GM19043 (cell line): ENCODE results near the gene RING1.

ENCODE experiments used
- ATAC-seq: cut with Tn5 transposase; IDR thresholded peaks from one replicate; pipeline ENCODE4 v1.9.1; 2021; ENCODE audit warnings: low read depth; ENCODE audit not compliant: unreplicated experiment

The RING1 gene

GRCh38 chr6:33171880-33172687 lies 36.2 kb upstream of the RING1 start:
- ATAC-seq = no peak

DNA sequence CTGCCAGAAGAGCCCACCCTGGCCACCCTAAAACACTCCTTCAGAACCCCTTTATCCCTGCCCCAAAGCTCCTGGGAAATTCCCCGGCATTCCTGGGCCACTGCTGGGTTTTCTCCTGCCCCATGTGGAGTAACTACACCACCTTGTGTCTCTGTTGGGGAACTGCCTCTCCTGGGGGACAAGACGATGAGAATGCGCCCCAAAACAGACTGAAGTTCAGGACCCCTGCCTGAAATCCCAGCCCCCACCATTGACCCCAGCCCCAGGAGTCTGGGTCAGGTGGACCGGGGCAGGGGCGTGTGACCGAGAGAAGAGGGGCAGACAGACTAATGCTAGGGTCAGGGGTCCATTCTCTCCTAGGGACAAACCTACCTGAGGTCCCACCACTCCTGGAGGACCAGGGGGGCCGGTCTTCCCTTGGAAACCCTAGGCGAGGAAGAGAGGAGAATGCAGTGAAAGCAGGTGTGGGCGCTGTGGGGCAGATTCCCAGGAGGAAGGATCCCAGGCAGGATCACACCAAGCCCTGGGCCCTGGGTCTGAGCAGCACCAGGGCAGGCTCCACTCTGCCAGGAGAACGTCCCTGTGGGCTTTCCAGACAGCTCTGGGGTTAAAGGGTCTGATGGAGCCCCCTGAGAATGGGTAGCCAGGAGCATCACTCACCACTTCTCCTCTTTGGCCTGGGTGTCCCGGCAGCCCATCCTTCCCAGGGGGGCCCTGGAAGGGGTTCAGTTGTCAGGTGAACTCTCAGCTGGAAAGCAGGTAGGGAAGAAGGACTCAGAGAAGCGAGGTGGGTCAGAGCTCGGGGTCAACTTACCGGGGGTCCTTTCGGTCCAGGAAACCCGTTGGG lies 35.4 kb upstream of the RING1 start:
- no peak for ATAC-seq

DNA sequence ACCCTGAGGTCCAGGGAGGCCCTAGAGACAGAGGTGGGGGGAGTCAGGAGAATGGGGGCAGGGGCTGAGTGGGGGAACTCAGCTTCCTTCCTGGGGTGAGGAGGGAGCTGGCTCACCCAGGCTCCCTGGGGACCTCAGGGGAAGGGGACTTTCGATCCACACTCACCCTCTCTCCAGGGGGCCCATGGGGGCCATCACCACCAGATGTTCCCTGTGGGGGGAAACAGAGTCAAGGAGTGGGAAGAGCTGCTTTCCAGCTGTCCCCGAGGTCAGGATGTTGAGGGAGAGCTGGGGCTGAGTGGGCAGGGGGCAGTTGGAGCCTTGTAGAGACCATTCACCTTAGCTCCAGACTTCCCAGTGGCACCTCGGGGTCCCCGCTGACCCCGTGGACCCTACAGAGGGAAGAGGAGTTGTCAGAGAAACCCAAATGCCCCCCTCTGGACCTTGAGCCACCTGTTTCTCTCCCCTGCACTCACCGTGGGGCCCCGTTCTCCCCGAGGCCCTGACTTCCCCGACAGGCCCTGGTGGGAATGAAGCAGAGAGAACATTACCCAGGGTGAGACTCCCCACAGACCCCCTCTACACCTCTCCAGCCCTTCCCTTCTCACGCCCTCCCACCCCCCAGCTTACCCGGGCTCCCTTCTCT lies 34.6 kb upstream of the RING1 start:
- ATAC-seq = no peak

GRCh38 chr6:33174784-33175183 lies 33.5 kb upstream of the RING1 start:
- ATAC-seq = no peak

- ATAC-seq = no peak
Measured at GRCh38 chr6:33175436-33176069, 32.7 kb upstream of the RING1 start.

DNA sequence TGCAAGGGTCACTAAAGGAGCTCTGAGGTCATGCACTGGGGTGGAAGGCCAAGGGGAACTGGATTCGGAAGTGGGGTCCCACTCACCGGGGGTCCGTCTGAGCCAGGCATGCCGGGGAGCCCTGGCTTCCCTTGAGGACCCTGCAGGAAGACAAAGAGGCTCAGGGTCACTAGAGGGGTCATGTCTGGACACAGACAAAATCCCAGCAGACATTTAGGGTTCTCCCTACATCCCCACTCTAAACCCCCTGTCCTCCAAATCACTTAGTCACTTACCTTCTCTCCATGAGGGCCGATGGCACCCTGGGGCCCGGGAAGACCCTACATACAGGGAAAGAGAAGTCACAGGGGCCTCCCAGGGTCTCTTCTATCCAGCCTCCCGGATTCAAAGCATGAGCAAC lies 31.4 kb upstream of the RING1 start:
- ATAC-seq = no peak

DNA sequence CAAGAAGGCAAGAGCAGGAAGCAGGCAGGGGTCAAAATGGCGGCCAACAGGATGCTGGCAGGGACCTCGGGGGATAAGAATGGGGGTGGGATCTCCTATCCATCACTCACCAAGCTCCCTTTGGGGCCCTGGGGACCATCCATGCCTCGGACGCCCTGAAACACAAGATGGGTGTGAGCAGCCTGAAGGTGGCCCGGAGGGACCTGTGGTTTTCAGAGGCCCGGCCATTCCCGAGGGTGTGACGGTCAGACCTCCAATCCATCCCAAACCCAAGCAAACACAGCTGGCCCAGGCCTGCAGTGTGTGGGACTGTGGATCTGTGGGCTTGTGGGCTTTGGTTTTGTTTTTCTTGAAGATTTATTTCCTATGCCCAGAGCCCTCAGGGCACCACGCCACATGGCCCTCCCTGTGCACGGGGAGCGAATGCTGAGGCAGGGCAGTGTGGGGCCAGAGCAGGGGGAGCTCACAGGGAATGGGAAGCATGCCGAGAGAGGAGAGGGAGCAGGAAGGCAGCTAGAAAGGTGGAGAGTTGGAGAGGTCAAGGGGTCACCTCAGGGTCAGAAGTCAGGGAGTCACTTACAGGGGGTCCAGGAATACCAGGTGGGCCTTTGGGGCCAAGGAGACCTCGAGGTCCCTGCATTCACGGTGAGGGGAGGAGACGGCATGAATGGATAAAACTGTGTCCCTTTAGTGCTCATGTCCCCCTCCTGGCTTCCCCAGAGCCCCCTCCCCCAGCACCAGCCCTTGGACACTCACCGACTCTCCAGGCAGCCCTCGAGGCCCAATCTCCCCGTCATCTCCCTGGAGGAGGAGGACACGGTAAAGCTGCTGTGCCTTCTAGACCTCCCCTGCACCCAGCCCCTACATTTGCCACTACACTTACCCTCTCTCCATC lies 30.5 kb upstream of the RING1 start:
- no peak for ATAC-seq

DNA sequence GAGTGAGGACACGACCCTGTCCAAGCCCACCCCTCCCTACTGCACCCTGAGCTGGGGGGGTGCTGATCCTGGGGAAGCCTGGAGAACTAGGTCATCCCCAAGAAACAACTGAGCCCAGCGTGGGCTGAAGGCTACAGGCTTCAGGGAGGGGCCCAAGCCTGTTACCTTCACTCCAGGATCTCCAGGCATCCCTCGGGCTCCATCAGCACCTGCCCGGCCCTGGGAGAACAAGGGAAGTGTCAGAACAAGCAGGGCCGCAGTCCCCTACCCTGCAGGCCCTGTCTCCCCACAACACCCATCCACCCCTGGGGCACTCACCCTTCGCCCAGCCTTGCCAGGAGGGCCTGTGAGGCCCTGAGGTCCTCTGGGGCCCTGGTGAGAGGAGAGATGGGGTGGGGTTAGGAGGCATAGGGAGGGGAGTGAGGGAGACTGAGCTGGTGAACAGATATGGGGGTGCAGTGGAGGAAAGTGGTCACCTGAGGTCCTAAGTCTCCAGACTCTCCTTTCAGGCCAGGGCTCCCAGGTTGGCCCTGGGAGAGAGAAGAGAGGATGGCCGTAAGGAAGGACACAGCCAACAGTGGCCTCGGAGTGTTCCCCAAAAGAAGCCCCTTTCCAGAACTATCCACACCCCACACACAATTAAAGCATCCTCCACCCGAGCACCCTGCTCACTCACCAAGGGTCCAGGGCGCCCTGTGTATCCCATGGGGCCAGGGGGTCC lies 29.4 kb upstream of the RING1 start:
- no peak for ATAC-seq

GRCh38 chr6:33181141-33181540 lies 27.2 kb upstream of the RING1 start:
- ATAC-seq = no peak

- no peak for ATAC-seq
Measured at GRCh38 chr6:33183071-33183683, 25.1 kb upstream of the RING1 start.

DNA sequence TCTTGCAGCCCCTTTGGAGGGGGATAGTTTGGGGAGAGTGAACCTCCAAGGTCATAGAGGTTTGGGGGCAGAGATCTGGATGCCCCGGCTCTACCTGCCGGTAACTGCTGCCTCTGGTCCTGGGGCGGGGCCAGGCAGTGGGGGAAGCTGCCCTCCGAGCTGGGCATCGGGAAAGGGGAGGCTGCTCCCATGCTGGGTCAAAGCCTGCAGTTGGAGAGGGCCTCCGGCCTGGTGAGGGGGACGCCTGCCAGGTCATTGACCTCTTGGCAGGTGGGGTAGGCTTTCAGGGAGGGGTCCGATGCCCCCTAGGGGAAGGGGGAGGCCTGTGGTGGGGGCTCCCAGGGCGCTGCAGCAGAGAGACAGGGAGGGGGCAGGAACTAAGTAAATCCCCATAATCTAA lies 23.1 kb upstream of the RING1 start:
- no peak for ATAC-seq

- no peak for ATAC-seq
Measured at GRCh38 chr6:33185654-33186187, 22.6 kb upstream of the RING1 start.

DNA sequence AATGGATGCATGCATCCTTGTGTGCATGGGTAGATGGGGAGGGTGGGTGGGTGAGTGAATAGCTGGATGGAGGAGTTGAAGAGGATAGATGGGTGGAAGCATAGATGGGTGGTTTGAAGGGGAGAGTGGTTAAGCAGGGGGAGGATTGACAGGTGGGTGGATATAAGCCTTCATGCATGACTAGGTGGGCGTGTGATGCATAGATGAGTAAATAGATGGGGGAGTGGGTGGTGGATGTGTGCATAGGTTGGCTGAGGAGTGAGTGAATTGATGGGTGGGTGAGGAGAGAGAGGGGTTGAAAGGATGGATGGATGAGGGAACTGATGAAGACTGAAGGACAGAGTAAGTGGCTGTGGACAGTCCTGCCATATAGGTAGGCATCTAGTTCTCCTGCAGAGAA lies 20.5 kb upstream of the RING1 start:
- ATAC-seq = no peak

DNA sequence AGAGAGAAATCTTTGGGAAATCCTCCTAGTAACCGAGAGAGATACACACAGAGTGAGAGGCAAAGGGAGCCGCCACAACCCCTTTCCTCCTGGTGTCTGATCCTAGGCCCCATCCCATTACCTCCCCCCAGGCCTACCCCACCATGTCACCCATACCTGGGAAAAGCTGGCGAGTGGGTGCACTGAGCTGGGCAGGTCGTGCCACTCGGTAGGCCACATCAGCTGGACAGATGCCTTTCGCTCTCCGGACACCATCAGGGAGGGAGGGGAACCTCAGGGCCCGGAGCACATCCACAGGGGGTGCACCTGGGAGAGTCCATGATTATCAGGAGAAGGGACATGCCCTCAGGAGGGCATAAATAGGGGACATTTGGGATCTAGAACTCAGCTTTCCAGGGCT lies 19.1 kb upstream of the RING1 start:
- ATAC-seq = no peak

DNA sequence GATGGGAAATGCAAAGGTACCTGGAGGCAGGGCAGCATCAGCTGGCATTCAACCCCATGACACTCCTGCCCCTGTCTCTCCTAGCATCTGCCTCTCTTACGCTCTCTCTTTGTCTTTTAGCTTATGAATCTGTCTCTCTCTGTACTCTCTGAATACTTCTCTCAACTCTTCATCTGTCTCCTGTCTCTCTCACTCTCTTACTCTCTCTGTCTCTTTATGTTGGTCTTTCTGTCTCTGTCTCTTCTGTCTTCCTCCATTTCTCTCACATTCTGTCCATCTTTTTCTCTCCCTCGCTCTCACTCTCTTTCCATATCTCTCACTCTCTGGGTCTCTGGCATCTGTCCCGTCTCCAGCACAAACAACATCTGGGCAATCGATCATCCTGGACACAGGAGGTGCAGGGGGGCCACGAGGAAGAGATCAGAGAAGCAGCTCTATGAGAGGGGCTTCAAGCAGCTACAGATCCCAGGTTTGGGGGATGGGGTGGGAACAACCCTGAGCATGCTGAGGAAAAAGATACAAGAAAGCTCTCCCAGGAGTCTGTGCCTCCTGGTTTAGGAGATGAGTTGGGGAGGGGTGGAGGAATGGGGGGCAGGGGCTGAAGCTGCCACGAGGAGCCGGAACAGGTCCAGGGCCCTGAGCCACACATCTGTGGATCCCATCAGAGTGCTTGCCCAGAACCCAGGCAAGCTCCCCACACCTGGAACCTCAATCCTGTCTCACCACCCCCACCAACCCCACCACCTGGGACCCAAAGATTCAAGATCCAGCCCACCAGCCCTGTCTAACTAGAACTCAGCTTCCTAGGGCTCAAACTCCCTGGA lies 18.5 kb upstream of the RING1 start:
- ATAC-seq = no peak

DNA sequence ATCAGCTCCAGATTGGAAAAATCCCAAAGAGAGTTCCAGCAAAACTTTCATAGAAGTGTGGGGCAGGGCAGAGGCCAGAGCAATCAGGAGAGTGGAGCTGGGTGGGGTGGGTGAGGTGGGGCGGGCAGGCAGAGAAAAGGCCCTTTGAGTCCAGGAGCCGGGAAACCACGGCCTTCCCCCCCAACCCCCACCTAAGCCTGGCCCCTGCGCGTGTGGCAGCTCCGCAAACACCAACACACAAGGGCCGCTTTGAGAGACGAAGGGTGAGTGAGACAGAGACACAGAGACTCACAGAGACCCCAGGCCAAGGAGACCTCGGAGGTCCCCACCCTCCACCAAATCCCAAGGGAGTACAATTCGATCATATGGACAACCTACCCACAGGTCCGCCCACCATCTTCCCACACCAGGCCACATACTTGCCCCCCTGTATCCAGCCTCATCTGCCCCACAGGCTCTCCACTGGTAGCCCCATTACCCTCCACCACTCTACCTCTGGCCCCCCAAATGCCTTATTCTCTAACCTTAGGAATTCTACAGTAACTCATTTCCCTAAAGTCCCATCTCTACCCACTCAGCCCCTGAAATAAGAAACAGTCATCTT lies 17.7 kb upstream of the RING1 start:
- ATAC-seq = no peak

DNA sequence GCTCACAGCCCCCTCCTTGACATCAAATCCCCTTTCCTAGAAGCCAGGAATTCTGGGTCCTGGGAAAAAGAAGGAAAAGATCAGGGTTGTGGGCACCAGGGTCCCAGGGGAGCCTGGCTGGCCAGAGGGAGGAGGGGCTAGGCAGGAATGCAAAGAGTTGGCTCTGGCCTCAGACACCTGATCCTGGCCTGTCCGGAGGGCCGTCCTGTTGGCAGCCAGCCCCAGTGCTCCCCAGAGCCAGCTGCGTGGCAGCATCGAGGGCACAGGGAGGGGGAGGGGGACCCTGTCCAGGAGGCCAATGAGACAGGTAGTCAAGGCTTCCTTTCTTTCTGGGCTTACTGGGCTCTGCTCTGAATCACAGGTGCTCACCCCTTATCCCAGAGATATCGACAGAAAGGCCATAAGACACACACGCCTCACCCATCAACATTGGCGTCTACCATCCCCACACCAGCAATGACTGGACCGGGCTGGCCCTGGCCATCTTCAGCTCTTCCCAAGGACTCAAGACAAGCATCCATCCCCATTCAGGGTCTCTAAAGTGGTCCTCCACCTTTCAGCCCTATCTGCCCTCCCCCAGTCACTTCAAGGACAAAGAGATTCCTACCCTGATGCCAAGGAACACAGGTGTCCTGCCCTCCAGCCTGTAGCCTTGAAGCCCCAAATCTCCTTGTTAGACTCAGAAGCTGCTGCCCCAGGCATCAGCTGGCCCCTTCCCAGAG lies 16.8 kb upstream of the RING1 start:
- ATAC-seq = no peak
